Fibroblast of the aortic adventitia (primary cell): Measurements from ENCODE around the gene TBX2. TPM values are rescaled to one million over a fixed set of nuclear protein-coding genes. Genes with fewer than 3 reads are reported as not detected.
A peak's percentile ranks its signal among the peaks of the same experiment; 100 is the strongest.

ENCODE experiments used
- DNase-seq: peaks from one replicate; pipeline ENCODE4 v3.0.0-alpha.2; 2010; ENCODE audit warnings: low read depth
- H3K4me3 ChIP-seq: 2 replicates; pipeline ENCODE4 v1.5.1; 2011; ENCODE audit warnings: low read depth, mild to moderate bottlenecking, control low read depth, low read length, moderate library complexity
- CTCF ChIP-seq: IDR thresholded peaks from 2 replicates; pipeline ENCODE4 v1.5.1; 2011; ENCODE audit warnings: mild to moderate bottlenecking, low read length, control low read depth, inconsistent platforms; ENCODE audit not compliant: insufficient read depth
- total RNA-seq: library from RNA; depleted of rRNA; stranded (reverse); fragments of >200 nt; gene quantifications from 2 replicates; pipeline ENCODE4 v1.2.3, GENCODE V29; 2012; ENCODE audit warnings: low replicate concordance

TBX2 gene
- total RNA-seq, 1 donor: 20.8 TPM

GRCh38 chr17:61412143-61412859 lies 12.7 kb downstream of the TBX2 start:
- peak overlapping the region; percentile 78 for H3K4me3 ChIP-seq
- DNase-seq: peak; percentile 81
- TF ChIP-seq CTCF: peak; percentile 87

- H3K4me3 ChIP-seq: peak overlapping the region; percentile 78
- no peak for TF ChIP-seq CTCF
- DNase-seq: no peak
Measured at GRCh38 chr17:61412860-61413660, 13.4 kb downstream of the TBX2 start.

- DNase-seq: no peak
- TF ChIP-seq CTCF: no peak
- H3K4me3 ChIP-seq: peak overlapping the region; percentile 78
Measured at GRCh38 chr17:61413661-61414126, 14.1 kb downstream of the TBX2 start.

GRCh38 chr17:61414141-61414935 lies 14.7 kb downstream of the TBX2 start:
- TF ChIP-seq CTCF: no peak
- H3K4me3 ChIP-seq: no peak overlapping the region
- no peak for DNase-seq

GRCh38 chr17:61414936-61415251 lies 15.3 kb downstream of the TBX2 start:
- no peak for TF ChIP-seq CTCF
- DNase-seq: no peak
- no peak overlapping the region for H3K4me3 ChIP-seq

- H3K4me3 ChIP-seq: no peak overlapping the region
- no peak for DNase-seq
- TF ChIP-seq CTCF: no peak
Measured at GRCh38 chr17:61415374-61416210, 15.9 kb downstream of the TBX2 start.
